Activated B cell treated with CpG ODN at 0.5 μM for 24 hours (primary cell): ENCODE data around the gene RARRES1. TPM values are rescaled to one million over a fixed set of nuclear protein-coding genes. Genes with fewer than 3 reads are reported as not detected.

ENCODE experiments used
- ATAC-seq: fragments of 200-7000 bp; cut with Tn5 transposase; one replicate; pipeline ENCODE4 v1.10.0; 2021; ENCODE audit warnings: low read depth, mild to moderate bottlenecking, moderate library complexity
- CTCF ChIA-PET: fragments of 350-600 bp; sonication (Branson Sonifier 250); formaldehyde crosslinking; loops from one replicate; lab custom pipeline; 2021; ENCODE audit warnings: antibody characterized with exemption; lab: Charles Lee
- POLR2A ChIA-PET: fragments of 350-600 bp; sonication (Branson Sonifier 250); formaldehyde crosslinking; loops from one replicate; lab custom pipeline; 2021; ENCODE audit warnings: antibody characterized with exemption; lab: Charles Lee
- DNase-seq: peaks from one replicate; pipeline ENCODE4 v3.0.0; 2022
- H3K27ac Mint-ChIP-seq: one replicate; pipeline ENCODE4 v1.8.0; 2020; ENCODE audit warnings: mixed read lengths
- H3K27me3 Mint-ChIP-seq: one replicate; pipeline ENCODE4 v1.8.0; 2021; ENCODE audit warnings: mixed read lengths
- H3K36me3 Mint-ChIP-seq: one replicate; pipeline ENCODE4 v1.8.0; 2021; ENCODE audit warnings: low read depth, mixed read lengths
- H3K4me1 Mint-ChIP-seq: one replicate; pipeline ENCODE4 v1.8.0; 2021; ENCODE audit warnings: mixed read lengths
- H3K4me3 Mint-ChIP-seq: one replicate; pipeline ENCODE4 v1.8.0; 2020; ENCODE audit warnings: mild to moderate bottlenecking, mixed read lengths
- H3K9me3 Mint-ChIP-seq: one replicate; pipeline ENCODE4 v1.8.0; 2020; ENCODE audit warnings: mixed read lengths
- CTCF ChIP-seq: fragments of 200-600 bp; IDR thresholded peaks from one replicate; pipeline ENCODE4 v1.8.0; 2022; ENCODE audit warnings: antibody characterized with exemption, mild to moderate bottlenecking
- intact Hi-C: fragments of 100-400 bp; cut with micrococcal nuclease; formaldehyde crosslinking; loops from one replicate; pipeline ENCODE4 v1.15.1; 2024
- total RNA-seq: library from RNA; stranded (reverse); gene quantifications from 2 replicates; pipeline ENCODE4 v1.2.3, GENCODE V29; 2022

Gene RARRES1
- total RNA-seq, 1 donor from 2014 or later: not detected

- CTCF ChIA-PET: interaction anchor here (1.8 kb wide), 1 partner anchor 20 kb away, joined by 7 read pairs; no protein-coding TSS in a partner anchor
- Mint-ChIP-seq H3K9me3 (no peaks in the 10 kb centered on the region), H3K4me3 (no peak overlapping the region), H3K27me3 (no peaks in the 10 kb centered on the region), H3K27ac (no peak overlapping the region), H3K36me3 (no peaks in the 10 kb centered on the region), H3K4me1 (peaks cover 15% of the 10 kb centered on the region)
- no peak for TF ChIP-seq CTCF
- ATAC-seq (no peak), DNase-seq (no peak)
- POLR2A ChIA-PET: no interaction called here
- intact Hi-C loops: no loop called here
Observed at GRCh38 chr3:158747417-158747816, 15.2 kb upstream of the RARRES1 start.

- ChIA-PET POLR2A (no interaction called here), CTCF (no interaction called here)
- no peaks in the 10 kb centered on the region for H3K27me3 Mint-ChIP-seq
- DNase-seq (no peak), ATAC-seq (no peak)
- no peaks in the 10 kb centered on the region for H3K9me3 Mint-ChIP-seq
- no peak overlapping the region for H3K4me3 Mint-ChIP-seq
- no peak for TF ChIP-seq CTCF
- intact Hi-C loops: no loop called here
- H3K27ac Mint-ChIP-seq: no peak overlapping the region
- no peaks in the 10 kb centered on the region for H3K36me3 Mint-ChIP-seq
- H3K4me1 Mint-ChIP-seq: peaks cover 15% of the 10 kb centered on the region
Observed at GRCh38 chr3:158745551-158745950, 13.3 kb upstream of the RARRES1 start.

- H3K9me3 Mint-ChIP-seq: no peaks in the 10 kb centered on the region
- TF ChIP-seq CTCF: no peak
- POLR2A ChIA-PET: no interaction called here
- H3K4me3 Mint-ChIP-seq: no peak overlapping the region
- no peaks in the 10 kb centered on the region for H3K36me3 Mint-ChIP-seq
- no peak overlapping the region for H3K27ac Mint-ChIP-seq
- CTCF ChIA-PET: no interaction called here
- ATAC-seq (no peak), DNase-seq (no peak)
- intact Hi-C loops: no loop called here
- H3K27me3 Mint-ChIP-seq: no peaks in the 10 kb centered on the region
- peaks cover 15% of the 10 kb centered on the region for H3K4me1 Mint-ChIP-seq
Observed at GRCh38 chr3:158744567-158745288, 12.5 kb upstream of the RARRES1 start.

- CTCF ChIA-PET: no interaction called here
Observed at GRCh38 chr3:158743664-158744566, 11.7 kb upstream of the RARRES1 start.

More at GRCh38 chr3:158743664-158744566, 11.7 kb upstream of the RARRES1 start:
- ATAC-seq (no peak), DNase-seq (no peak)
- POLR2A ChIA-PET: no interaction called here
- intact Hi-C loops: no loop called here
- no peaks in the 10 kb centered on the region for H3K9me3 Mint-ChIP-seq
- no peaks in the 10 kb centered on the region for H3K27me3 Mint-ChIP-seq
- no peak for TF ChIP-seq CTCF
- peaks cover 15% of the 10 kb centered on the region for H3K4me1 Mint-ChIP-seq
- H3K27ac Mint-ChIP-seq: no peak overlapping the region
- H3K36me3 Mint-ChIP-seq: no peaks in the 10 kb centered on the region
- no peak overlapping the region for H3K4me3 Mint-ChIP-seq
